Mesenchymal stem cell (in vitro differentiated cells and primary cell): Measurements from ENCODE around the gene EMP2.

Experiments
- DNase-seq: peaks from one replicate; pipeline ENCODE4 v3.0.0-alpha.2; 2013
- H2AFZ ChIP-seq: one replicate; pipeline ENCODE4 v1.6.1; 2013; ENCODE audit warnings: low read depth, mild to moderate bottlenecking, control low read depth, inconsistent platforms, low read length, moderate library complexity
- H2AK5ac ChIP-seq: 2 replicates; pipeline ENCODE4 v1.6.1; 2013; ENCODE audit warnings: low read length, moderate library complexity, mild to moderate bottlenecking, inconsistent platforms; ENCODE audit not compliant: severe bottlenecking
- H2BK120ac ChIP-seq: one replicate; pipeline ENCODE4 v1.6.1; 2013; ENCODE audit warnings: low read depth, mild to moderate bottlenecking, inconsistent platforms, low read length, moderate library complexity
- H2BK12ac ChIP-seq, 2 experiments: one replicate each; pipeline ENCODE4 v1.6.1; 2013; ENCODE audit warnings: inconsistent platforms in 2 of 2, low read length in 2 of 2, mild to moderate bottlenecking in 2 of 2, moderate library complexity in 2 of 2, control low read depth in 1 of 2
- H2BK15ac ChIP-seq: one replicate; pipeline ENCODE4 v1.6.1; 2013; ENCODE audit warnings: mild to moderate bottlenecking, low read depth, inconsistent platforms; ENCODE audit not compliant: poor library complexity, severe bottlenecking
- H2BK5ac ChIP-seq: 2 replicates; pipeline ENCODE4 v1.6.1; 2013; ENCODE audit warnings: low read depth, mild to moderate bottlenecking, low read length, control low read depth, inconsistent platforms; ENCODE audit not compliant: poor library complexity, severe bottlenecking
- H3K14ac ChIP-seq, 2 experiments: one replicate each; pipeline ENCODE4 v1.6.1; 2013; ENCODE audit warnings: inconsistent platforms in 2 of 2, low read length in 2 of 2, control low read depth in 1 of 2, mild to moderate bottlenecking in 1 of 2, moderate library complexity in 1 of 2
- H3K18ac ChIP-seq, 2 experiments: one replicate each; pipeline ENCODE4 v1.6.1; 2013; ENCODE audit warnings: inconsistent platforms in 2 of 2, low read length in 2 of 2, control low read depth in 1 of 2, low read depth in 1 of 2, mild to moderate bottlenecking in 1 of 2
- H3K23ac ChIP-seq, 2 experiments: one replicate each; pipeline ENCODE4 v1.6.1; 2013; ENCODE audit warnings: inconsistent platforms in 2 of 2, low read length in 2 of 2, mild to moderate bottlenecking in 2 of 2, moderate library complexity in 2 of 2, control low read depth in 1 of 2
- H3K27ac ChIP-seq: 2 replicates; pipeline ENCODE4 v1.5.1; 2013; ENCODE audit warnings: mild to moderate bottlenecking, moderate library complexity, low read length, control low read depth, inconsistent platforms; ENCODE audit not compliant: poor library complexity, severe bottlenecking
- H3K27me3 ChIP-seq, 2 experiments: 2 replicates each; pipeline versions ENCODE4 v1.6.1 to v1.7.0; 2013; ENCODE audit warnings: low read length in 2 of 2, mild to moderate bottlenecking in 2 of 2, moderate library complexity in 2 of 2, control low read depth in 1 of 2, inconsistent platforms in 1 of 2; ENCODE audit not compliant: control insufficient read depth in 1 of 2, insufficient read depth in 1 of 2
- H3K36me3 ChIP-seq, 2 experiments: 2 replicates each; pipeline versions ENCODE4 v1.6.1 to v1.7.0; 2013; ENCODE audit warnings: low read length in 2 of 2, control low read depth in 1 of 2, inconsistent platforms in 1 of 2, low read depth in 1 of 2, mild to moderate bottlenecking in 1 of 2; ENCODE audit not compliant: insufficient read depth in 2 of 2, control insufficient read depth in 1 of 2
- H3K4ac ChIP-seq, 2 experiments: one replicate each; pipeline ENCODE4 v1.6.1; 2013; ENCODE audit warnings: inconsistent platforms in 2 of 2, low read length in 2 of 2, mild to moderate bottlenecking in 2 of 2, moderate library complexity in 2 of 2, control low read depth in 1 of 2, low read depth in 1 of 2
- H3K4me1 ChIP-seq: 2 replicates; pipeline ENCODE4 v1.6.1; 2013; ENCODE audit warnings: low read depth, low read length, control low read depth; ENCODE audit not compliant: control insufficient read depth, insufficient read depth
- H3K4me2 ChIP-seq: 2 replicates; pipeline ENCODE4 v1.6.1; 2013; ENCODE audit warnings: low read length, mild to moderate bottlenecking, inconsistent platforms; ENCODE audit not compliant: poor library complexity, severe bottlenecking
- H3K4me3 ChIP-seq, 2 experiments: 2 replicates each; pipeline versions ENCODE4 v1.5.1 to v1.7.0; 2013; ENCODE audit warnings: low read length in 2 of 2, mild to moderate bottlenecking in 2 of 2, control low read depth in 1 of 2, low read depth in 1 of 2; ENCODE audit not compliant: insufficient read depth in 1 of 2
- H3K79me1 ChIP-seq: replicated peaks from 2 replicates; pipeline ENCODE4 v1.6.1; 2013; ENCODE audit warnings: mild to moderate bottlenecking, control low read depth, low read length, inconsistent platforms; ENCODE audit not compliant: poor library complexity, severe bottlenecking
- H3K9ac ChIP-seq: 2 replicates; pipeline ENCODE4 v1.7.0; 2013; ENCODE audit warnings: mild to moderate bottlenecking, low read length, moderate library complexity
- H3K9me3 ChIP-seq: 2 replicates; pipeline ENCODE4 v1.7.0; 2013; ENCODE audit warnings: mild to moderate bottlenecking, low read length; ENCODE audit not compliant: control insufficient read depth
- H4K8ac ChIP-seq: one replicate; pipeline ENCODE4 v1.6.1; 2013; ENCODE audit warnings: inconsistent platforms, mild to moderate bottlenecking, low read length, moderate library complexity
- H4K91ac ChIP-seq: one replicate; pipeline ENCODE4 v1.6.1; 2013; ENCODE audit warnings: mild to moderate bottlenecking, low read length, inconsistent platforms
- WGBS: methylation state at CpG from one replicate; pipeline ENCODE4 v1.1.7; 2013; ENCODE audit warnings: mixed read lengths; 5-methylcytosine and 5-hydroxymethylcytosine counted together

The EMP2 gene

DNA sequence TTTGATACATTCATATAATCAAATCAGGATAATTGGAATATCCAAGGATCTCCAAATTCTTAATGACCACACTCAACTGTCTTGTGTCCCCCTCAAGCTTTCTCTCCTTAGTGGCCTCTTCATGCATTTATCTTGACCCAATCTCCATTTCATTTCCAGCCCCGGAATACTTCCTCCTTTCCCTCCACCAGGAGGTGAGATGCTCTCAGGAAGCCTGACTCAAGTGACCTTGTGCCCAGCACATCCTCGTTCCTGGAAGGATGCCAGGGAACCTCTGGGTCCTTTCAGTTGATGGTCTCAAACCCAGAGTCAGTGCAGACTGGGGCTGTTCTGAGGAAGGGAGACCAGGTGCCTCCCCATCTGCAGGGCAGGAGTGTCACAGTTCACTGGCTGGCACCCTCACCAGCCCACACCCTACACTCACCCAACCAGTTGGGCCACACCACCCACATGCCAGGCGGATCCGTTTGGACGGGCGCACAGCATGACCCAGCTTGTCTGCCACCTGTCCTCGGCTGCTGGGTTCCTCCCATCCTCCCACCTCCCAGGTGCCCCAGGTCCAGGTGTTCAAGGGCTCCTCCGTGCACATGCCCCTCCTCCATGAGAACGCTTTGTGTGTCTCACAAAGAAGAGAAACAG, 14.0 kb upstream of the EMP2 start:
- Histone ChIP-seq H3K36me3 (peaks cover 0 to 3% of the 10 kb centered on the region in 2 experiments), H3K9ac (no peak overlapping the region), H4K91ac (peak overlapping the region; percentile 58), H3K79me1 (no peaks in the 10 kb centered on the region), H2BK12ac (no peak overlapping the region), H3K4me2 (no peak overlapping the region), H3K27me3 (peaks cover 26 to 69% of the 10 kb centered on the region in 2 experiments), H3K4me1 (peaks cover 2% of the 10 kb centered on the region), H4K8ac (no peak overlapping the region), H2BK15ac (no peak overlapping the region), H3K14ac (peak overlapping the region in 1 of 2 experiments; percentile 75), H3K23ac (no peak overlapping the region), H3K4me3 (no peak overlapping the region), H2AFZ (no peak overlapping the region), H2AK5ac (no peak overlapping the region), H3K27ac (no peak overlapping the region), H2BK5ac (no peak overlapping the region), H3K18ac (no peak overlapping the region), H2BK120ac (no peak overlapping the region), H3K9me3 (no peaks in the 10 kb centered on the region), H3K4ac (no peak overlapping the region)
- WGBS = 91% methylated on average over 9 of the region's 9 CpGs
- no peak for DNase-seq

DNA sequence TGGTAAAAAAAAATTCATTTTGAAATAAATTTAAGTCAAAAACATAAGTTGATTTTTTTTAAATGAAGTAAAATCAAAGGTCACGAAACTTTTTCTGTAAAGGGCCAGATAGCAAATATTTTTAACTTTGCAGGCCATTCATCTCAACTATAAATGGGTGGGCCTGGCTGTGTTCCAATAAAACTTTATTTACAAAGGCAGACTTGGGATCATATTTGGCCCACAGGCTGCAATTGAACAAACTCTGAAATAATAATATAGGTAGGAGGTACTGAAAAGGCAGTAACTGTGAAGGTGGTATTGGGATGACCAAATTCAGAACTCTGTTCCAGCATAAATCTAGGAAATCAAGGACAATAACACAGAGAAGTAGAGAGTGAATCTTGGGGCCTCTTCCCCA, 12.2 kb upstream of the EMP2 start:
- no peaks in the 10 kb centered on the region for H3K79me1 ChIP-seq

GRCh38 chr16:10590342-10590741, 9.9 kb upstream of the EMP2 start:
- 96% methylated on average over 4 of the region's 4 CpGs for WGBS
- no peaks in the 10 kb centered on the region for H3K9me3 ChIP-seq
- peaks cover 2% of the 10 kb centered on the region for H3K4me1 ChIP-seq

More for the DNA sequence above, 12.2 kb upstream of the EMP2 start:
- no peak overlapping the region for H3K27ac ChIP-seq
- H3K18ac ChIP-seq = no peak overlapping the region
- H2BK12ac ChIP-seq = no peak overlapping the region
- DNase-seq = no peak
- H3K9ac ChIP-seq = no peak overlapping the region
- H4K91ac ChIP-seq = no peak overlapping the region
- H2BK5ac ChIP-seq = no peak overlapping the region
- no peak overlapping the region for H2BK120ac ChIP-seq
- H4K8ac ChIP-seq = no peak overlapping the region
- H2AK5ac ChIP-seq = no peak overlapping the region
- no peak overlapping the region for H3K4ac ChIP-seq
- no peak overlapping the region for H3K14ac ChIP-seq
- peaks cover 2% of the 10 kb centered on the region for H3K4me1 ChIP-seq
- H3K4me3 ChIP-seq = no peak overlapping the region
- H3K4me2 ChIP-seq = no peak overlapping the region
- H3K36me3 ChIP-seq = peaks cover 0 to 3% of the 10 kb centered on the region in 2 experiments
- no peak overlapping the region for H2AFZ ChIP-seq
- no peak overlapping the region for H2BK15ac ChIP-seq
- WGBS = 80% methylated on average over 1 of the region's 1 CpG
- no peaks in the 10 kb centered on the region for H3K9me3 ChIP-seq
- peaks cover 31 to 61% of the 10 kb centered on the region in 2 experiments for H3K27me3 ChIP-seq
- no peak overlapping the region for H3K23ac ChIP-seq

DNA sequence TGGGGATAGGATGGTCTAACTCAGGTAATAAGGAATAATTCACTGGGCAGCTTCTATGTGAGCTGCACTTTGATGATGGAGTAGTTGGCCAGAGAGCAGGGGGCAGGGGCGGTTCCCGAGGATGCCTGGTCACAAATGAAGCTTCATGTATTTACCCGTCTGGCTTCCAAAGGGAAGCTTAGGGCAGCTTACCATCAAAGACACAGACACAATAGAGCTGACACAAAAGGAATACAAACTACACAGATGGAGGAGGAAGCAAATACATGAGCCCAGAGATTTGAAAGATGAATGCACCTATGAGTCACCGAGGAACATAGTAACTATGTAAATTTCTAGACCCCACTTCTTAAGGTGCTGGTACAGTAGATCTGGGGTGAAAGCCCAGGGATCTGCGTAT, 8.7 kb upstream of the EMP2 start:
- Histone ChIP-seq H2AFZ (no peak overlapping the region), H2AK5ac (no peak overlapping the region)
- WGBS = 73% methylated on average over 4 of the region's 5 CpGs

More at GRCh38 chr16:10590342-10590741, 9.9 kb upstream of the EMP2 start:
- no peak overlapping the region for H3K14ac ChIP-seq
- no peak overlapping the region for H3K9ac ChIP-seq
- H2BK5ac ChIP-seq = no peak overlapping the region
- H3K79me1 ChIP-seq = no peaks in the 10 kb centered on the region
- no peak overlapping the region for H3K23ac ChIP-seq
- H3K36me3 ChIP-seq = peaks cover 0 to 3% of the 10 kb centered on the region in 2 experiments
- no peak overlapping the region for H3K27ac ChIP-seq
- no peak overlapping the region for H3K4me3 ChIP-seq
- no peak overlapping the region for H4K91ac ChIP-seq
- H2BK12ac ChIP-seq = no peak overlapping the region
- no peak overlapping the region for H3K18ac ChIP-seq
- peaks cover 27 to 39% of the 10 kb centered on the region in 2 experiments for H3K27me3 ChIP-seq
- no peak overlapping the region for H2AK5ac ChIP-seq
- no peak overlapping the region for H2BK120ac ChIP-seq
- no peak for DNase-seq
- H3K4me2 ChIP-seq = no peak overlapping the region
- H2BK15ac ChIP-seq = no peak overlapping the region
- no peak overlapping the region for H2AFZ ChIP-seq
- no peak overlapping the region for H4K8ac ChIP-seq
- no peak overlapping the region for H3K4ac ChIP-seq

More for the DNA sequence above, 8.7 kb upstream of the EMP2 start:
- no peak overlapping the region for H3K4me2 ChIP-seq
- H3K27me3 ChIP-seq = peaks cover 27 to 34% of the 10 kb centered on the region in 2 experiments
- H3K79me1 ChIP-seq = no peaks in the 10 kb centered on the region
- no peaks in the 10 kb centered on the region for H3K36me3 ChIP-seq
- H3K4me1 ChIP-seq = no peaks in the 10 kb centered on the region
- no peak overlapping the region for H2BK12ac ChIP-seq
- H4K8ac ChIP-seq = no peak overlapping the region
- no peak overlapping the region for H3K9ac ChIP-seq
- no peak overlapping the region for H3K4me3 ChIP-seq
- no peak overlapping the region for H3K18ac ChIP-seq
- no peak overlapping the region for H2BK5ac ChIP-seq
- H3K27ac ChIP-seq = no peak overlapping the region
- H3K4ac ChIP-seq = no peak overlapping the region
- H3K14ac ChIP-seq = no peak overlapping the region
- no peak overlapping the region for H2BK15ac ChIP-seq
- no peak overlapping the region for H4K91ac ChIP-seq
- H2BK120ac ChIP-seq = no peak overlapping the region
- no peak overlapping the region for H3K23ac ChIP-seq
- no peaks in the 10 kb centered on the region for H3K9me3 ChIP-seq
- no peak for DNase-seq
